Subcutaneous adipose tissue (tissue), 4 donors: ENCODE data around the gene COL20A1. TPM values are rescaled to one million over a fixed set of nuclear protein-coding genes. Genes with fewer than 3 reads are reported as not detected.

Experiments
- total RNA-seq, 4 donors: library from RNA; depleted of rRNA; stranded (reverse); fragments of >200 nt; gene quantifications; one replicate each; pipeline ENCODE4 v1.1.0, GENCODE V29; 2016
- TF ChIP-seq, protein P1 (sequence below): fragments of 450-650 bp; IDR thresholded peaks from one replicate; pipeline ENCODE4 v1.5.1; 2016; ENCODE audit warnings: low read depth, mild to moderate bottlenecking, control low read depth, antibody characterized with exemption, moderate library complexity

COL20A1 gene
- total RNA-seq, 4 donors from 2014 or later, result not detected

DNA sequence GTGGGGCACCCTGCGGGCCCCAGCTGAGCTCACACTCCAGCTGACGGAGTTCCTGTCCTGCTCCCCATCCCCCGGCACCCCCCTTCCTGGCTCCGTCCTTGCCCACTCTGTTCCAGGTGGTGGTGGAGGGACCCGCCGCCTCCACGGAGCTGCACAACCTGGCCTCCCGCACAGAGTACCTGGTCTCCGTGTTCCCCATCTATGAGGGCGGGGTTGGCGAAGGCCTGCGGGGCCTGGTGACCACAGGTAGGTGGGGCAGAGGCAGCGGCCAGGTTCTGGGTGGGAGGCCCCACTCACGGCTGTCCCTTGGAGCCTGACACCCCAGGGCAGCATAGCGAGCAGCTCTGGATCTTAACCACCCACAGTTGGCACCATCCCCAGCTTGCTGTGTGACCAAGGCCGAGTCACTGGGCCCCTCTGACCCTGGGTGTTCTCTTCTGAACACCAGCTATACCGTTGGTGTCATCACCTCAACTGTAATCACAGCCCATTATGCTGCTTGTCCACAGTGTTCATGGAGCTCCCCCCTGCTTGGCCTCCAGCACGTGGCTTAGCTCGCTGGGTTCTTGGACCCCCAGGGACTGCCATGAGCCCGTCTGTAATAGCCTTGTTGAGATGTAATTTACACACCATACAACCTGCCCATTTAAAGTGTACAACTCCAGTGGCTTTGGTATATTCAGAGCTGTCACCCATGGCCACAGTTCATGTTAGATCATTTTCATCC is 17.4 kb downstream of the COL20A1 start:
- TF ChIP-seq, protein P1, sequence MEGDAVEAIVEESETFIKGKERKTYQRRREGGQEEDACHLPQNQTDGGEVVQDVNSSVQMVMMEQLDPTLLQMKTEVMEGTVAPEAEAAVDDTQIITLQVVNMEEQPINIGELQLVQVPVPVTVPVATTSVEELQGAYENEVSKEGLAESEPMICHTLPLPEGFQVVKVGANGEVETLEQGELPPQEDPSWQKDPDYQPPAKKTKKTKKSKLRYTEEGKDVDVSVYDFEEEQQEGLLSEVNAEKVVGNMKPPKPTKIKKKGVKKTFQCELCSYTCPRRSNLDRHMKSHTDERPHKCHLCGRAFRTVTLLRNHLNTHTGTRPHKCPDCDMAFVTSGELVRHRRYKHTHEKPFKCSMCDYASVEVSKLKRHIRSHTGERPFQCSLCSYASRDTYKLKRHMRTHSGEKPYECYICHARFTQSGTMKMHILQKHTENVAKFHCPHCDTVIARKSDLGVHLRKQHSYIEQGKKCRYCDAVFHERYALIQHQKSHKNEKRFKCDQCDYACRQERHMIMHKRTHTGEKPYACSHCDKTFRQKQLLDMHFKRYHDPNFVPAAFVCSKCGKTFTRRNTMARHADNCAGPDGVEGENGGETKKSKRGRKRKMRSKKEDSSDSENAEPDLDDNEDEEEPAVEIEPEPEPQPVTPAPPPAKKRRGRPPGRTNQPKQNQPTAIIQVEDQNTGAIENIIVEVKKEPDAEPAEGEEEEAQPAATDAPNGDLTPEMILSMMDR, result no peak

- TF ChIP-seq, protein P1, result no peak
Measured at GRCh38 chr20:63311186-63311832, 18.3 kb downstream of the COL20A1 start.

GRCh38 chr20:63311833-63312243 is 18.9 kb downstream of the COL20A1 start:
- TF ChIP-seq, protein P1, result no peak

GRCh38 chr20:63312273-63312672 is 19.3 kb downstream of the COL20A1 start:
- TF ChIP-seq, protein P1, result no peak

DNA sequence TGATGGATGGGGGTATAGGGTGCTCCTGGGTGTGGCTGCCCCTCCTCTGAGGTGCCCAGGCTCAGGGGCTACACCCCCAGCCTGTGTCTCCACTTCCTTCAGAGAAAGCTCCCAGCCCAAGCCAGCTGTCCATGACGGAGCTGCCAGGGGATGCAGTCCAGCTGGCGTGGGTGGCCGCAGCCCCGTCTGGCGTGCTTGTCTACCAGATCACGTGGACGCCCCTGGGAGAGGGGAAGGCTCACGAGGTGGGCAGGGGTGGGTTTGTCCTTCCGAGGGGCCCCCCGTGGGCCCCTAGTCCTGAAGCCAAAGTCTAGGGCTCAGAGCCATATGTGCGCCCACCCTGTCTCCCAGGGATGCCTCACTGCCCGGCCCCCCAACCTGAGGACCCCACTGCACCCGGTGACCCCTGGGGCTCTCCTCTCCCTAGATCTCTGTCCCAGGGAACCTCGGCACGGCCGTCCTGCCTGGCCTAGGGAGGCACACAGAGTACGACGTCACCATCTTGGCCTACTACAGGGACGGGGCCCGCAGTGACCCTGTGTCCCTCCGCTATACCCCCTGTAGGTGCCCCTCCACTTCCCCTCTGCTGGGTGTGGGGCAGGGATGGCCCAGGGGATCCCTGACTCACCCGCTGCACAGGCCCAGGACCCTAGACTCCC is 19.8 kb downstream of the COL20A1 start:
- TF ChIP-seq, protein P1, result no peak

DNA sequence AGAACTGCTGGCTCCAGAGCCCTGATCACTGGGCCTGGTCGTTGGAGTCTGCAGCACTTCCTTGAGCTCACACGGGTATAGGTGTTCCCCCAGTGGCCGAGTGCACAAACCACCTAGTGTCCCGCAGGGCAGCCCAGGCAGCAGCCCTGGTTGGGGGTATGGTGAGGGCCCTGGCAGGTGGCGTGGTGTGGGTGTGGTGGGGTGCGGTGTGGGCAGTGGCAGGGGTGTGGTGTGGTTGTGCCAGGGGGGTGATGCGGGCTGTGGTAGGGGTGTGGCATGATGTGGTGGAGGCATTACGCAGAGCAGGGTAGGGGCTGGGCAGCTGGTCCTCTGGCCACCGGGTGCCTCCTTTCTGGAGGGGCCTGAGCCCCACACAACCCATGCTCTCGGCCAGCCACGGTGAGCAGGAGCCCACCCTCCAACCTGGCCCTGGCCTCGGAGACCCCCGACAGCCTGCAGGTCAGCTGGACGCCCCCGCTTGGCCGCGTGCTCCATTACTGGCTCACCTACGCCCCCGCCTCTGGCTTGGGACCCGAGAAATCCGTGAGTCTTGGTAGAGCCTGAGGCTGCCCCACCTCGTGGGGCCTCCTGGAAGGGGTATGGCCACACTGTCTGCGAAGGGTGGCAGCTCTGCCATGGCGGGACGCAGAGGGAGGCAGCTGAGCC is 20.5 kb downstream of the COL20A1 start:
- TF ChIP-seq, protein P1, result no peak
